IPS-11a (cell line): ENCODE data around the gene DLL4.

Experiments used
- H3K4me3 ChIP-seq: one replicate; pipeline ENCODE4 v1.5.1; 2013; ENCODE audit warnings: low read depth, low read length, control low read depth

The DLL4 gene

DNA sequence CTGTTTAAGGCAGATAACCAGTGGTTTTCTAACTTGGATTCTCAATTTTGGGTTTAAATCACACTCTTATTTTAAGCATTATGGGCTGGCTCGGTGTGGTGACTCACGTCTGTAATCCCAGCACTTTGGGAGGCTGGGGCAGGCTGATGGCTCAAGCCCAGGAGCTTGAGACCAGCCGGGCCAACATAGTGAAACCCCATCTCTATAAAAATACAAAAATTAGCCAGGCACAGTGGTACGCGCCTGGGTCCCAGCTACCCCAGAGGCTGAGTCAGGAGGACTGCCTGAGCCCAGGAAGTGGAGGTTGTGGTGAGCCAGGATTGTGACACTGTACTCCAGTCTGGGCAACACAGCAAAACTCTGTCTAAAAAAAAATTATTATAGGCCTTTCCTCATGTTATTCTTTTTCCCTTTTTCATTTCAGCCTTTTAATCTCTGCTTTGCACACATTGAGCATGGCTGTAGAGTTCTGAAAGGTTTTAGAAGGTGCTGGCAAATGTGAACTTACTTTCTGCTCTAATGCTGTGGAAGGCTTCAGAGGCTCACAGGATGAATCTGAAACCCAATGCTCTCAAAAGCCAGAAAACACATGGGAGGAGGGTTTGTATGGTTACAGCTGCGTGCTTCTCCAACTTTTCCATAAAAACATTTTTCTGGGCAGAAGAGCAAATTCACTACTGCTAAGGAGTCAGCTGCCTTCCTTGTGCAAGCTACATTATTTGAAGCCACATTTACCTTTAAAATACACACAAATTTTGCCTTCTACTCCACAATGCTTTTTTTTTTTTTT is 56.6 kb downstream of the DLL4 start:
- no peak overlapping the region for H3K4me3 ChIP-seq

- H3K4me3 ChIP-seq, result no peak overlapping the region
Measured at GRCh38 chr15:40986820-40987219, 57.7 kb downstream of the DLL4 start.

DNA sequence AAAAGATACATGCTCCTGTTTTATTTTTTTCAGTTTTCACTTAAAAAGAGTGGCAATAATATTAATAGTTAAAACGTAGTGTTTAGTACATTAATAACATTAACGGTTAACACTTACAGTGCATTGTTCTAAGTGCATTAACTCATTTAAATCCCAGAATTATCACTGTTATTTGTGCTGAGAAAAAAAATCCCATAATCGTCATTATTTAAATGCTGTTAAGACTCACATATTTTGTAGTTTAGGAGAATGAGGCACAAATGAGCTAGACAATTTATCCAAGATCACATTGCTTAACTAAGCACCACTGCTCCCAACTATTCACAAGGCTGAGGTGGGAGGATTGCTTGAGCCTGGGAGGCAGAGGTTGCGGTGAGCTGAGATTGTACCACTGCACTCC is 59.0 kb downstream of the DLL4 start:
- no peak overlapping the region for H3K4me3 ChIP-seq
